GM21423 (cell line): ENCODE measurements around the gene PACSIN2.
A peak's percentile ranks its signal among the peaks of the same experiment; 100 is the strongest.
"Not testable (repeated sequence)": the region's sequence is repeated elsewhere in the genome, so short reads cannot be mapped to it uniquely, and the experiment has no call there.

Experiments
- ATAC-seq: cut with Tn5 transposase; IDR thresholded peaks from one replicate; pipeline ENCODE4 v1.9.1; 2021; ENCODE audit warnings: mild to moderate bottlenecking, moderate library complexity; ENCODE audit not compliant: unreplicated experiment

PACSIN2 gene

DNA sequence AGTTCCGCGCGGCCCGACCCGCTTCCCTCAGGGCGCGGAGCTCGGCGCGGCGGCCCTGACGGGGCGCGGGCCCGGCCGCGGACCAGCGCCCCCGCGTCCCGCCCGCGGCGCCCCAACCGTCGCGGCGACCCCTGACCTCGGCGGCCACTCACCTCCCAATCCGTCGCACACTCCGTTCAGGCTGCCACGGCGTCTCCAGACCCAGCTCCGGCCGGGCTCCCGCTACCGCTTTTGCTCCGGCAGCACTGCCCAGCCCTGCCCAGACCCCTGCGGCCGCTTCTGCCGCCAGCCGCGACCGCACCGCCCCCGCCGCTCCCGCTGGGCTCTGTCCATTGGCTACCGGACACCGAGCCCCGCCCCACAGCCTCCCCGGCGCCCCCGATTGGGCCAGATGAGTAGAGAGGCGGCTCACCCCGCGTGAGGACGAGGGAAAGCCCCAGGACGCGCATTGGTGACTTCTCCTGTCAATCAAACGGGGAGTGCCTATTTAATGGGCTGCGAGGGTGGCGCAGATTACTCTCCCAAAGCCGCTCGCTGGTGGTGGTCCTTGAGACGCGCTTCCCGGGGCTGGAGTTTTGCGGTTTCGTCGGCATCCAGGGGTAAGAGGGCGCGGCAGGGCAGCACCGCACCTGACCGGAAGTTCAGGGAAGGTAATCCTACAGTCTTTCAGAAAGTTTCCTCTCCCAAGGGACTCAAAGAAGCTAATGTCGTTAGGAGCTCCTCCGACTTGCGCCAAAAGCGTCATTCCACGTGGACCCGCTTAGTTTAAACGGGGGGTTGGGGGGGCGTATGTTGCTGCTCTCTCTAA is at the start of gene PACSIN2:
Gene PACSIN2 (minus strand): TSS at position 281 of the 808 bp plus-strand sequence. CDS start 103,069 bp downstream, outside the sequence.
- ATAC-seq = peak; percentile 89

DNA sequence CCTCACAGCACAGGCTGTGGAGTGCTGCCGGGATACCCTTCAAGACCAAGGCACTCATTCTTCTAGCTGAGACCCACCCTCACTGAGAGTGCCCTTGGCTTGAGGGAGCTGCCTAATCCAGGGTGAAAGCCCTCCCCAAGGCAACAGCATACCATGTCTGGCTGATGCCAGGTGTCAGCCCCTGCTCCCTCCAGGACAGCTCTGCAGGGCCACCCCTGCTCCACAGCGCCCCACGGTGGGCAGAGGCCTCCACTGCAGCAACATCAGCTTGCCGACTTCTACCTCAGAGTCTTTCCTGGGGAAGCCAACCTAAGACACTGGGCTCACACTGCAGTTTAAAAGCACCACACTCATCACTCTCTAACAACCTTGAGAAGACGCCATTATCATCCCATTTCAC is 45.2 kb upstream of the PACSIN2 start:
- no peak for ATAC-seq

GRCh38 chr22:43057641-43058040 is 42.7 kb upstream of the PACSIN2 start:
- no peak for ATAC-seq

DNA sequence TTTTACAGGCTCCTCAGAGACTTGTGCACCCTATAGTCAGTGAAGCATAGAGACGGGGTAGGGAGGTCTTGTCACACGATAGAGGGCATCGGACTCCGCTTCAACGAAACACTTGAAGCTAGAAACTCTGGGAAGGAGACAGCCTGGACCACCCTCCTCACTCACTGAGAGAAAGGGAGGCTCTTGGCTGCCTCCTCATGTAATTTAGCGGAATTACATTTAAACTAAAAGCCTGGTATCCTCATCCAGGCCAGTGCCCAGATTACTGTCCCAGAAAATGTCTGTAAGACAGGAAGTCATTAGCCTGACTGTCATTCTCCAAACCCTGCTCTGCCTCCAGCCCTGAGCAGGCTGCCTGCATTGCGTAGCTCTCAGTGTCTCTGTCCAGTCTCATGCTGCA is 38.2 kb upstream of the PACSIN2 start:
- no peak for ATAC-seq

- ATAC-seq = no peak
These were observed 36.0 kb upstream of the PACSIN2 start for GRCh38 chr22:43050995-43051394.

GRCh38 chr22:43047605-43048004 is 32.7 kb upstream of the PACSIN2 start:
- ATAC-seq = no peak

DNA sequence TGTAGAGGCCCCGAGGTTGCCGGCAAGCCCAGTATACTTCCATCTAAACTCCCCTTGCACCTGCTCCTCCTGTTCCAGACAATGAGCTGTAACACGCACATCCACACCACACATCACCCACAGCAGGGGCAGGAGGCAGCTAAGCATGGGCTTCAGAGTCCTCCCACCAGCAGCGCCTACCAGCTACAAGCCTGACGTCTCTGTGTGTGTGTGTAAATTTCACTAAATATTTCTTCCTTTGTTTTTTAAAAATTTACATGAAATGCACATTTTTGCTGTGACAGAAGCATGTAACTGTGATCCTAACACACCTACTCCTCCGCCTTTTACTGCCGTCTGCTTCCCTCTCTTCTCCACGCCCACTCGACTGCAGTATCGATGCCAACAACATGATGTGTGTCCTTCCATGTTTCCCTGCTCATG is 29.4 kb upstream of the PACSIN2 start:
- ATAC-seq = no peak

- ATAC-seq = no peak
These were observed 27.3 kb upstream of the PACSIN2 start for GRCh38 chr22:43042101-43042780.

GRCh38 chr22:43039800-43040199 is 24.9 kb upstream of the PACSIN2 start:
- no peak for ATAC-seq

DNA sequence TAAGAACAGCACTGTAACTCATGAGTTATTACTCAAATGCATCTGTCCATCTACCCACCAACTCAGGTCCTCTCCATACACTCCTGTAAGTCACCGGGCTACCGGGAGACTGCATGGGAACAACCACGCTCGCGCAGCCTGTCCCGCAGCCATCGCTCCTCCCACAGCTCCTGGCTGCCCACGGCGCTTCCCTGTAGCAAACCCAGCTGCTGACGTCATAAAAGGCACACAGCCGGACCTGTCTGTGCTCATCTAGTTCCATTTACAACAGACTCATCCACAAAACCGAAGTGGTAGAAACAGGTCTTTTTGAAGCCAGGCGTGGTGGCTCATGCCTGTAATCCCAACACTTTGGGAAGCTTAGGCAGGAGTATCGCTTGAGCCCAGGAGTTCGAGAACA is 23.4 kb upstream of the PACSIN2 start:
- no peak for ATAC-seq

GRCh38 chr22:43036282-43036829 is 21.4 kb upstream of the PACSIN2 start:
- ATAC-seq = no peak

- no peak for ATAC-seq
These were observed 20.3 kb upstream of the PACSIN2 start for GRCh38 chr22:43035250-43035649.

DNA sequence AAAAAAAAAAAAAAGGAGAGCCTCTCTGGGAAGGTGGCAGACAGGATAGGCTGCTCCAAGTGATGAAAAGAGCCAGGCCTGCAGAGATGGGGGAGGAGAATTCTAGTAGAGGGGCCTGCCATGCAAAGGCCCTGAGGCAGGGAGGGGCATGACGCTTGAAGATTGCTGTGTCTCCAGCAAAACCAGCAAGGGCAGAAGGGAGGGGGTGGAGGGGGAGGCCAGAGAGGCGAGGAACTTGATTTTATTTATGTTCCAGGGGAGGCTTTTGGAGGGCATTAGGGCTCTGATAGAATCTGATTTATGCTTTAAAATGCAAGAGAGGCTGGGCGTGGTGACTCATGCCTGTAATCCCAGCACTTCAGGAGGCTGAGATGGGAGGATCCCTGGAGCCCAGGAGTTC is 16.7 kb upstream of the PACSIN2 start:
- no peak for ATAC-seq

DNA sequence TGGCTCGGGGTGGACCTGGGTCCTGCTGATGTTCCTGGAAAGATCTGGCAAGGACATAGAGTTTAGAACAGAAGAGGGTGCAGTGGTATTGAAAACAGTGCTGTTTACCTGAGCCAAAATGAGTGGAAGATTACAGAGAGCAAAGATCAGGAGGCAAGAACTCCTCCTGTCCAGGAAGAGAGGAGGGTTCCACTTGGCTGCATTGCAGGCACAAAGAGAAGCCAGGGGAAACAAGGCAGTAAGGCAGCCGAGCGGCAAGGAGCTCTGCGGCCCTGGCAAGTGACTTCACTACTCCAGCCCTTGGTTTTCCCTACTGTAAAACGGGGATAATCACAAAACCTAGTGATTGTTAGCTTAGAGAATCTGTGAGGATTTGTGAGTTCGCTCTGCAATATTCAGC is 3.7 kb upstream of the PACSIN2 start:
- ATAC-seq = no peak

GRCh38 chr22:43017525-43018460 is 2.8 kb upstream of the PACSIN2 start:
- ATAC-seq = no peak

DNA sequence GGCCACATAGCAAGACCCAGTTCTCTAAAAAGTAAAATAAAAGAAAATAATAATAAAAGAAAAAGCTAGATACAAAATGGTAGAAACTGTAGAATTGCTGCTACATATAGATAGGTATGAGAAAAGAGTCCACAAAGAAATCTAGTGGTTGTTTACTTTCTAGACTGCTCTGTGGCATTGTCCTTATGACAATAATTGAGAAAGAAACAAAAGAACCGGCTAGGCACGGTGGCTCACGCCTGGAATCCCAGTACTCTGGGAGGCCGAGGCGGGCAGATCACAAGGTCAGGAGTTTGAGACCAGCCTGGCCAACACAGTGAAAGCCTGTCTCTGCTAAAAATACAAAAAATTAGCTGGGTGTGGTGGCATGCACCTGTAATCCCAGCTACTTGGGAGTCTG is 1.2 kb upstream of the PACSIN2 start:
- not testable (repeated sequence) for ATAC-seq

GRCh38 chr22:43015677-43016042 is 711 bp upstream of the PACSIN2 start:
- ATAC-seq = no peak

- ATAC-seq = peak; percentile 14
These were observed 557 bp downstream of the PACSIN2 start for GRCh38 chr22:43014316-43014868.

- ATAC-seq = peak; percentile 23
These were observed 1.3 kb downstream of the PACSIN2 start for GRCh38 chr22:43013355-43014315.
